Measurements from ENCODE around the gene PLXNA1. TPM values are rescaled to one million over a fixed set of nuclear protein-coding genes. Genes with fewer than 3 reads are reported as not detected.

The PLXNA1 gene
- total RNA-seq, 1 donor from 2014 or later, result 3.4 TPM

DNA sequence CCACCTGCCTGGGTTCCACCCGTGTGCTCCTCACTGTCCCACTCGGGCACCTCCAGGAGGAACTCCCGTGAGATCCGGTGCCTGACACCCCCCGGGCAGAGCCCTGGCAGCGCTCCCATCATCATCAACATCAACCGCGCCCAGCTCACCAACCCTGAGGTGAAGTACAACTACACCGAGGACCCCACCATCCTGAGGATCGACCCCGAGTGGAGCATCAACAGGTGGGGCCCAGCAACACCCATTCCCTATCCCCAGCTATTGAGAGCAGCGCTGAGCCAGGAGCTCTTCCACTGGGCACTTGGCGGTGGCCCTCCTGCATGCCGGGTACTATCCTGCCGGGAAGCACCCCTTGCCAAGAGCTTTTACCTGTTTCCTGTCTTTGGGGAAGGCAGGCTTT, 33.5 kb downstream of the PLXNA1 start:
- ATAC-seq, result no peak
- no peak for DNase-seq (ENCODE audit: low spot score)

DNA sequence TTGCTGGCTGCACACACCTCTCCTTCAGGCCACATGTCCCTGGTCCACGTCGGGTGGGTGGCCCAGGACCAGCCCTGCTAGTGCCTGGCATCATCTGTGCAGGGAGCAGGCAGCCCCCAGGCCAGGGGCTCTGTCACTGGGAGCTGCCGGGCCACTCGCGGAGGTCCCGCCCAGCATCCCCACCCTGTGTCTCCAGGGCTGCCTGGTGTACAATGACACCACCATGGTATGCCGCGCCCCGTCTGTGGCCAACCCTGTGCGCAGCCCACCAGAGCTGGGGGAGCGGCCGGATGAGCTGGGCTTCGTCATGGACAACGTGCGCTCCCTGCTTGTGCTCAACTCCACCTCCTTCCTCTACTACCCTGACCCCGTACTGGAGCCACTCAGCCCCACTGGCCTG, 34.3 kb downstream of the PLXNA1 start:
- ATAC-seq, result no peak
- DNase-seq (ENCODE audit: low spot score), result no peak

DNA sequence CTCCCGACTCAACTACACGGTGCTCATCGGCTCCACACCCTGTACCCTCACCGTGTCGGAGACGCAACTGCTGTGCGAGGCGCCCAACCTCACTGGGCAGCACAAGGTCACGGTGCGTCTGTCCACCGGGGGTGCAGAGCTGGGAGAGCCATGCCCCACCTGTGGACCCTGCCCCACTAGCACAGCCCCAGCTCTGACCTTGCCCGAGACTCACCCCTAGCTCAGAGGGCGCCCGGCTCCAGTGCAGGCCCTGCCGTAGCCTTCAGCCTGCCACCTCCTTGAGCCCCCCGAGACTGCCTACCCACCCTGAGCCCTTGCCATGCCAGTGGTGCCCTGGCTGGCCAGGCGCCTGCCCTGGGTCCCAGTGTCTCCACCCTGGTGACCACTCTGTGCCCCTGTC, 34.9 kb downstream of the PLXNA1 start:
- DNase-seq (ENCODE audit: low spot score), result no peak
- ATAC-seq, result no peak

DNA sequence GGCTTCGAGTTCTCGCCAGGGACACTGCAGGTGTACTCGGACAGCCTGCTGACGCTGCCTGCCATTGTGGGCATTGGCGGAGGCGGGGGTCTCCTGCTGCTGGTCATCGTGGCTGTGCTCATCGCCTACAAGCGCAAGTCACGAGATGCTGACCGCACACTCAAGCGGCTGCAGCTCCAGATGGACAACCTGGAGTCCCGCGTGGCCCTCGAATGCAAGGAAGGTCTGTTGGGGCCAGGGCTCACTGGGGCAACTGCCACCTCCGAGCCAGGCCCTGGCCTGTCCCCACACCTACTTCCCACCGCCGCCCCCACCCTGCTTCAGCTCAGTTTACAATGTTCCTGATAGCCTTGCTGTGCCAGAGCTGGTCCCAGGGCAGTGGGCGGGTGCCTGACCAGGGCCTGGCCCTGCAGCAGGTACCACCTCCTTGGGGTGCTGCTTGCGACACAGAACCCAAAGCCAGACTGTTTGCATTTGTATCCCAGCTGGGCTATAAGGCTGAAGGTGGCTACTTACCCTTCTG, 35.5 kb downstream of the PLXNA1 start:
- DNase-seq (ENCODE audit: low spot score) (no peak), ATAC-seq (no peak)

DNA sequence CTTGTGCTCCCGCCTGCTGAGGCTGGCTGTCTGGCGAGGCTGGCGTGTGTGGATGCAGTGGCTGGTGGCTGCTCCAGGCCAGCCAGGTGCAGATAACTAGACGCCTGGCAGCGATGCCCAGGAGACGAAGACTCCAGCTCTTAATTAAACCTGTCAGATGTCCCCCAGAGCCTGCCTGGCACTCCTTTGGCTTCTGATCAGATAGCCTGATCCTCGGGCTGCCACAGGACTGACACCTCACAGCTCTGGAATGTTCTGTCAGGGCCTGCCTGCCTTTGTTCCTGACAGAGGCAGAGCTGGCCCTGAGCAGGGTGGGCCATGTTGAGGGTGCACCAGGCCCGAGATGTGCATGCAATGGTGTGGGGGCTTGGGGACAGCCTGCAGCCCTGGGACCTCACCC, 36.5 kb downstream of the PLXNA1 start:
- DNase-seq (ENCODE audit: low spot score), result no peak
- ATAC-seq, result no peak

DNA sequence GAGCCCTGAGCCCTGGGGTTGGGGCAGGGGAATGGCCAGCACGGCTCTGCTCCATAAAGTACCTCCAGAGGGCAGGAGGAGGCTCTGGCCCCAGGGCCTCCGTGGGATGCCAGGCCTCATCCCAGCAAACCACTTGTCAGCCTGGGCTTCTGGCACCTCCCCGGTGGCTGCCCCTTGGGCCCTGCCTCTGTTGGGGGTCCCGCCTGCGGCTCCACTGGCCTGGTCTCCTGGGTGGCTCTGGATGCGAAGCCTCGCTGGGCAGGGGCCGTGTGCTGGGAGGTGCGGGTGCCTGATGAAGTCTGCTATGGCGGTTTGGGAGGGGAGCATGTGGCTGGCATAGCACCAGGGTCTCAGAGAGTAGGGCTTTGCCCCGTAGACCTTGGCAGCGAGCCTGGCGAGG, 37.6 kb downstream of the PLXNA1 start:
- ATAC-seq, result no peak

DNA sequence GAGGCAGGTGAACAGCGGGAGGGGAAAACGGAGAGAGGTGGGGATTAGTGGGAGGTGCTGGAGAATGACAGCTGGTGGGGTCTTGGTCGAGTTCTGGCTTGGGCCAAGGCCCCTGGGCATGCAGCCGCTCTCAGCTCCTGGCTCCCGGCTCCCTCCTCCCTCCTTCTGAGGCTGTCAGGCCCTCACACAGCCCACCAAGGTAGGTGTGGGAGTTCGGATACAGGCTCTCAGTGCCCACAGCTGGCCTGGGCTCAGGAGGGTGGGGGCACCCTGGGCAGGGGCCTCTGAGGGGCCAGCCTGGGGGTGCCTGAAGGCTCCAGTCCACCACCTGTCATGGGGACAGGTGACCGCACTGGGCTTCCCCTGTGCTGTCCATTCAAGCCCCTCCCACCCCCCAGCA, 39.9 kb downstream of the PLXNA1 start:
- no peak for DNase-seq (ENCODE audit: low spot score)
- ATAC-seq, result no peak

More for the DNA sequence above, 37.6 kb downstream of the PLXNA1 start:
- DNase-seq (ENCODE audit: low spot score), result no peak

DNA sequence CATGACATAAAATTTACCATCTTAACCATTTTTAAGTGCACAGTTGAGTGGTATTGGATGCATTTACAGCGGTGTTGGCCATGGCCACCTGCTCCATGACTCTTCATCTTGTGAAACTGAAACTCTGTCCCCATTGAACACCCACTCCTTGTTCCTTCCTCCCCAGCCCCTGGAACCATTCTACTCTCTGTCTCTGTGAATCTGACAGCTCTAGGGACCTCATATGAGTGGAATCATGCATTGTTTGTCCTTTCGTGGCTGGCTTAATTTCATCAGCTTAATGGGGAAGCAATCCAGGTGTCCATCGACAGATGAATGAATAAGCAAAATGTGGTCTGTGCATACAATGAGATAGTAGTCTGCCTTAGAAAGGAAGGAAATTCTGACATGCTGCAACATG, 42.5 kb downstream of the PLXNA1 start:
- ATAC-seq (no peak), DNase-seq (ENCODE audit: low spot score) (no peak)

DNA sequence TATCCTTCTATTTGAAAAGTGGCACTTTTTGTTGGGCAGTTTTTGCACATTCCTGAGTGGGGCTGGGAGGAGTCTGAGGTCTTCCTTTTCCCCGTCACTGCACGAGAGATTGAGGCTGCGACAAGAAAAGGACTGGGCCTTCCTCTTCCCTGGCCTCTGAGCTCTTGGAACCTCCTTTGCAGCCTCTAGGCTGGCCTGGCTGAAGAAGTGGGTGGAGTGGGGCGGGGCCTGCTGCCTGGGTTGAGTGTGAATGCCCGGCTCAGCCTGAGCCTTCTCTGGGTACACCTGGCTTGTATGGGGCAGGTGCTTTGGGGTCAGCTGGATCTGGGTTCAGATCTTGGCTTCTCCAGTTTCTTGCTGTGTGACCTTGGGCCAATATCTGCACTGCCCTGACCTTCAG, 43.1 kb downstream of the PLXNA1 start:
- DNase-seq (ENCODE audit: low spot score), result no peak
- ATAC-seq, result no peak

DNA sequence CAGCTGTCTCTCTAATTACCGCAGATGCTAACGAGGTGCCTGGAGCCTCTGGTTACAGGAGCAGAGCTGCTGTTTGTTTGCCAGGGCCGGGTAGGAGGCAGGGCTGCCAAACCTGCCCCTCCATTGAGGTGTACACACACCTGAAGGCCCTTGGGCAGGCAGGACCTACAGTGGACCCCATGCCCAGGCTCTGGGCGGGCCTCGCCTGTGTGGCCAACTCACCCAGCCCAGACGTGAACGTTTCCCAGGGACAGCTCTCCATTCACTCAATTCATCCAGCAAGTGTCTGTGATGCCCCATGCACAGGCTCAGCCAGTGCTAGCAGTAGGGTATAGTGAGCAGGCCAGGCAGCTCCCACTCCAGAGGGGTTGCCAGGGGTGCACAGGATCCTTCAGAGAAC, 43.7 kb downstream of the PLXNA1 start:
- ATAC-seq (no peak), DNase-seq (ENCODE audit: low spot score) (no peak)

DNA sequence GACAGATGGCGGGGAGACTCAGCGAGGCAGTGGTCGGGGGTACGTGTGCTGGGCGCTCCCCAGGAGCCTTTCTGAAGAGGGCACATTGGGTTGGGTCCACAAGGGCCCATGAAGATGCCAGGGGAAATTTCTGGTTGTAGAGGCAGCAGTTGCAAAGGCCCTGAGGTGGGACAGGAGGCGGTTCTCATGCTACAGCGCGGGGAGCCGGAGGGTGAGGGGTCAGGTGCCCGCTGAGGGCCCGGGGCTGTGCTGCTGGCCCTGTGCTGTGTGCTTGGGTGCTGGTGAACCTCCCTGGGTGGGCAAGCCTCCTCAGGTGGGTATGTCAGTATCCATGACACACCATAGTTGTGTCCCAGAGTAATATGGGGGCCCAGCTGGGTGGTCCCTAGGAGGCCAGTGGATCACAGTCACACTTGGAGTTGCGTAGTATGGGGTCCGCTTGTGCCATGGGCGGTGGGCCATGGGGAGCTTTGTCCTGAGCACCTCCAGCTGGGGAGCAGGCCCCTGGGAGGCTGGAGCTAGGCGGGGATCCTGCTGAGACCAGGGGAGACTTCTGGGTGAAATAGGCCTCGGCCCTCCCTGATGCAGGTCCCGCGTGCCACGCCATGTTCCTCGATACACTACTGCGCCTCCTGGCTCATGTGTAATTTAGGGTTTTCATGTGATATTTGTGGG, 44.3 kb downstream of the PLXNA1 start:
- DNase-seq (ENCODE audit: low spot score), result no peak
- no peak for ATAC-seq

DNA sequence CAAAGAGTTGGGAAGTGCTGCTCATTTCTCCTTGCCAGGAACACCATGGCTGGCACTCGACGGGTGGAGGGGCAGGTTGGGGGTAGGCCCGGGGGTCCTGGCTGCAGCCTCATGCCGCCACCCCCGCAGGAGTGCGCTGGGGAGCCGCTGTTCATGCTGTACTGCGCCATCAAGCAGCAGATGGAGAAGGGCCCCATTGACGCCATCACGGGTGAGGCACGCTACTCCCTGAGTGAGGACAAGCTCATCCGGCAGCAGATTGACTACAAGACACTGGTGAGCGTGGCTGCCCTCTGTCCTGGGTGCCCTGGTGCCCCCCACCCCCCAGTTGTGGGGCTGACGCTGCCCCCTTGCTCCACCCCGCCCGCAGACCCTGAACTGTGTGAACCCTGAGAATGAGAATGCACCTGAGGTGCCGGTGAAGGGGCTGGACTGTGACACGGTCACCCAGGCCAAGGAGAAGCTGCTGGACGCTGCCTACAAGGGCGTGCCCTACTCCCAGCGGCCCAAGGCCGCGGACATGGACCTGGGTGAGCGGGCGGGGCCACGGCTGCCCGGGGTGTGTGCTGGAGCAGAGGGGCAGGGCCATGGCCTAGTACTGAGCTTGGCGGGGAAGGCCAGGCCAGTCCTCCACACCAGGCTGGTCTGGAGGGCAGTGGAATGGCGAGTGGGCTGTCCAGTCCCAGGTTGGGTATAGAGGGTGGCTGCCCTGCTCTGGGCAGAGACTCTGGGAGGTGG, 45.1 kb downstream of the PLXNA1 start:
- no peak for DNase-seq (ENCODE audit: low spot score)
- ATAC-seq, result no peak

DNA sequence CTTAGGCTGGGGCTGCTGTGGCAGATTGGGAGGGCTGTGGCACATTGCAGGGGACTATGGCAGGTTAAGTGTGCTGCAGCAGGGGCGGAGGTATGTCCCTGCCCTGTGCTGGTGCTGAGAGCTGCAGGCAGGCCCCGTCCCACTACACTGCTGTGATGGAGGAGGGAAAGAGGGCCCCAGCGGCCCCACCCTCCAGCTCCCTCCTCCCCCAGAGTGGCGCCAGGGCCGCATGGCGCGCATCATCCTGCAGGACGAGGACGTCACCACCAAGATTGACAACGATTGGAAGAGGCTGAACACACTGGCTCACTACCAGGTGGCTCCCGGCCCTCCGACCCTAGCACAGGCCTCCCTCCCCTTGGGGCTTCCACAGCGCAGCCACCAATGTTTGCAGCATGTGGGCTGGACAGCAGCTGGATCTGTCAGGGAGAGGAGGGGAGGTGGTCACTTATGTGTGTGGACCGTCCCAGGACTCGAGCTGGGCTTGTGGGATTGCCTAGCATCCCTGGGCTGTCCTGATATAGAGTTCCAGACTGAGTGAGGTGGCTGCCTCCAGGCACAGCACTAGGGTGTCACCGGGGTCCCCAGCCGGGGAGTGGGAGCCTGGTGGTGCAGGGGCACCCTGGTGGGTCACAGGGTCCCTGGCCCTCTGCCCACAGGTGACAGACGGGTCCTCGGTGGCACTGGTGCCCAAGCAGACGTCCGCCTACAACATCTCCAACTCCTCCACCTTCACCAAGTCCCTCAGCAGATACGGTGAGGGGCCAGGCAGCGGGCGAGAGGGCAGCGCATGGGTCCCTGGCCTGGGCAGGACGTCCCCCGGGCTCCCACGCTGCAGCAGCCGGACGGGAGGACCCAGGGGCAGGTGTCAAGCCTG, 46.1 kb downstream of the PLXNA1 start:
- ATAC-seq, result no peak
- DNase-seq (ENCODE audit: low spot score), result no peak

DNA sequence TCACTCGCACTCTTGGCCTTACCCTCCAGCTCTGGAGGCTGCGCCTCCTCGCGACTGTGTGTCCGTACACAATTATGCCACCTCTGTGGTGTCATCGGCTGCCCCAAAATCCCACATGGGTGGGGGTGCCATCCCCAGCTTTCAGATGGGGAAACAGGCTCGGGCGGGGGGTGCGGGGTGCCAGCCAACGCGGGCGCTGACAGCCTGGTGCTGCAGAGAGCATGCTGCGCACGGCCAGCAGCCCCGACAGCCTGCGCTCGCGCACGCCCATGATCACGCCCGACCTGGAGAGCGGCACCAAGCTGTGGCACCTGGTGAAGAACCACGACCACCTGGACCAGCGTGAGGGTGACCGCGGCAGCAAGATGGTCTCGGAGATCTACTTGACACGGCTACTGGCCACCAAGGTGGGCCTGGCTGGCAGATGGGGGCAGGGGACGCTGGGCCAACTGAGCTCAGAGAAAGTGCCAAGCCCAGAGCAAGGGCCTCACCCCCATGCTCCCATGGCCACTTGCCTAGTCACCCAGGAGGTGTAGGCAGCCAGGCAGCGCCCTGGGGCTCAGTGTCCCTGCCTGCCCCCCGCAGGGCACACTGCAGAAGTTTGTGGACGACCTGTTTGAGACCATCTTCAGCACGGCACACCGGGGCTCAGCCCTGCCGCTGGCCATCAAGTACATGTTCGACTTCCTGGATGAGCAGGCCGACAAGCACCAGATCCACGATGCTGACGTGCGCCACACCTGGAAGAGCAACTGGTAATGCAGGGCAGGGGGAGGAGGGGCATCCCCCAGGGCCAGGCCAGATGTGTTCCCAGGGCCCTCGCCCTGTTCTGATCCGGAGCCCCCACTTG, 47.0 kb downstream of the PLXNA1 start:
- DNase-seq (ENCODE audit: low spot score), result no peak

DNA sequence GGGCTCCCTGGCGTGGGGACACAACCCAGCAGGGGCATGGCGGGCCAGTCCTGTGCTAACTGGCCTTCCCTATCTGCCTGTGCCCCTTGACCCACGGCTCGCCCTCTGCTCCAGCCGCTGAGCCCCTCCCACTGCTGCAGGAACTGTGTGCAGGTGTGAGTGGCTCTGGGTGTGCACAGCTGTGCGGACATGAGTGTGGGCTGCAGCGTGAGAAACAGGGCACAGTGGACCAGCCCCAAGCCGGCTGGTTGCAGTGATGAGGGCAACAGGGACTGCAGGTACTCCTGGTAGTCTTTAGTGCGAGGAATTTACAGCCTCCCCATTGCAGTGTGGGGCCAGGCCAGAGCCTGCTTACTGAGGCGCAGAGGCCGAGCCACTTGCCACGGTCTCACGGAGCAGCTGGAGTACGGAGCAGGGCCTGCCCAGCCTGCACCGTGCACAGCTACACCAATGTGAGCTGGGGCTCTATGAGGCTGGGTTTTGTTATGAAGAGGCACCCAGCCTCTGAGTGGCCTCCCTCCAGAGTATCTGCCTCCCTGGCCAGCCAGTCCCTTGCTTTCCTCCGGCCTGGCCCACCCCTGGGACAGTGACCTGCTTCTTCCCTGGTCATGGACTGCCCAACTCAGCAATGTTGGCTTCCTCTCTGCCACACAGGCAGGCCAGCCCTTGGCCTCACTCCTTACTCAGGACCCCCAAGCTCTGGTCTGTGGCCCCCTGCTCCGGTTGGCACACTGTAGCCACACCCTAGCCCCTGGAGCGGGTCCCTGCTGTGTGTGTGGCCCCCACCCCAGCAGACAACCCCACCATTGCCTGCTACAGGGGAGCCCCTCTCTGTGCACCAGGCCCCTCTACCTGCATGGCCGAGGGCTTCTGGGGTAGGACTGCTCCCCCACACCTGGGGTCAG, 47.8 kb downstream of the PLXNA1 start:
- DNase-seq (ENCODE audit: low spot score) (no peak), ATAC-seq (no peak)

More for the DNA sequence above, 47.0 kb downstream of the PLXNA1 start:
- ATAC-seq, result no peak

DNA sequence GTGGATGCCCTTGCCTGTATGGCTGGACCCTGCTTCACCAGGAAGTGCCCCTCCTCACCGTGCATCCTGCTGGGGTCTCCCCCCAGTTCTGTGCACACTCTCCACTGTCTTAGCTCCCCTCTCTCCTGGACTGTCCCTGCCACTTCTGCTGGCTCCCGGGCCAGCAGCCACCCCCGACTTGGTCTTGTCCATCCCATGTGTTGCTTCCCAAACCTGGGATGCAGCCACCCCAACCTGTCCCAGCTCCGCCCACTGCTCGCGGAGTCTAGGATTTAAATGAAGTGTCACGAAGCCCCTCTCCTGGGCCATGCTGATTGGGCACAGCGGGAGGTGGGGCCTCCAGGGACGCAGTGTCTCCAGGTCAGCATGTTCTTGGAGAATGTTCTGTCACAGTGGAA, 48.5 kb downstream of the PLXNA1 start:
- ATAC-seq, result no peak
- DNase-seq (ENCODE audit: low spot score), result no peak

DNA sequence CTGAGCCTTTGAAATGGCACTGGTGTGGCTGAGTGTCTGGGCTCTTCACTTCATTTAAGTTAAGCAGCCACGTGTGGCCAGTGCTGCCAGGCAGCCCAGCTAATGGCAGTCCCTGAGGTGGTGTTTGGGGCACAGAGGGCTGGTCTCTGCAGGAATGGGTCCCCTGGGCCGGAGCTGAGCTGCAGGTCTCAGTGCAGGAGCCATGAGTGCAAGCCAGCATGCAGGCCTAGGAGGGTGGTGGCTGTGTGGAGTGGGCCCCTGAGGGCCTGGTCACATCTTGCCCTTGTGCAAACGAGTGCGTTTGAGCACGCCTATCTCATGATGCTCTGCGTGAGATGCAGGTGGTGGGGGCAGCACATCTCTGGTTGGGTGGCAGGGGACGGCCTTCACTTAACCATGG, 48.9 kb downstream of the PLXNA1 start:
- ATAC-seq, result no peak
- DNase-seq (ENCODE audit: low spot score), result no peak

DNA sequence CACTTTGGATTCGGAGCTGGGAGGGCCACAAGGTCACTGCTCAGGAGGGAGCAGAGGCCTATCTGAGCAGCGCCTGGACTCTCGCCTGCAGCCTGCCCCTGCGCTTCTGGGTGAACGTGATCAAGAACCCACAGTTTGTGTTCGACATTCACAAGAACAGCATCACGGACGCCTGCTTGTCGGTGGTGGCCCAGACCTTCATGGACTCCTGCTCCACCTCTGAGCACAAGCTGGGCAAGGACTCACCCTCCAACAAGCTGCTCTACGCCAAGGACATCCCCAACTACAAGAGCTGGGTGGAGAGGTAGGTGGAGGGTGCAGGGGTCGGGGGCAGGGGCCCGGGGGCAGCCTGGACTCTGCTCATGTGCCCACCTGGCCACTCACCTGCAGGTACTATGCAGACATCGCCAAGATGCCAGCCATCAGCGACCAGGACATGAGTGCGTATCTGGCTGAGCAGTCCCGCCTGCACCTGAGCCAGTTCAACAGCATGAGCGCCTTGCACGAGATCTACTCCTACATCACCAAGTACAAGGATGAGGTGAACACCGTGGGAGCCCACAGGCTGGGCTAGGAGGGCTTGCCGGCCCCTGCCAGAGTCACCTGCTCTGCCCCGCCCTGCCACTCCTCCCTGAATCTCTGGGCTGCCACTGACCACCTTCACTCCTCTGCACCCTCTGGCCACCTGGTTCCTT, 49.5 kb downstream of the PLXNA1 start:
- DNase-seq (ENCODE audit: low spot score) (no peak), ATAC-seq (no peak)
